ENCODE data around the gene IDH2. TPM values are rescaled to one million over a fixed set of nuclear protein-coding genes. Genes with fewer than 3 reads are reported as not detected.

The IDH2 gene
- total and polyA plus RNA-seq, 2 of the 4 experiments (the other 2 are of a cell fraction): 84.9 to 118 TPM

DNA sequence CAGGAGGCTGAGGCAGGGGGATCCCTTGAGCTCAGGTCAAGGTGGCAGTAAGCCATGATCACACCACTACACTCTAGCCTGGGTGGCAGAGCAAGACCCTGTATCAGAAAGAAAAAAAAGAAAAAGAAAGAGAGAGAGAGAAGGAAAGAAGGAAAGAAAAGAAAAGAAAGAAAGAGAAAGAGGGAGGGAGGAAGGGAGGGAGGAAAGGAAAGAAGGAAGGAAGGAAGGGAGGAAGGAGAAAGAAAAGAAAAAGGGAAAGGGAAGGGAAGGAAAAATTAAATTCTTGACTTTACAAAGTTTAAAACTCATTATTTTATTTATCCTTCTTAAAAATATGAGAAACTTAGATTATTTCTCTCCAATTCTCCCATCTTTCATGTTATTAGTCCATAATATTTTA, 17.1 kb upstream of the IDH2 start:
- no peak overlapping the region for H3K18ac ChIP-seq (ENCODE audit: low read depth, low read length)
- H3K27me3 ChIP-seq (ENCODE audit: control insufficient read depth, insufficient read depth, low read length): peaks cover 8% of the 10 kb centered on the region
- H2BK15ac ChIP-seq (ENCODE audit: low read depth, low read length): no peak overlapping the region
- H3K14ac ChIP-seq (replicated peaks; ENCODE audit: low read depth, low read length): no peak overlapping the region
- no peak overlapping the region for H3K9ac ChIP-seq (ENCODE audit: low read depth, low read length)
- no peaks in the 10 kb centered on the region for H3K79me1 ChIP-seq (ENCODE audit: low read depth in 1 of 2, low read length in 2 of 2)
- peaks cover 6% of the 10 kb centered on the region for H3K9me3 ChIP-seq (ENCODE audit: control insufficient read depth, insufficient read depth, low read length)
- no peak overlapping the region for H3K4ac ChIP-seq (ENCODE audit: low read depth, low read length)
- H3K9me1 ChIP-seq (ENCODE audit: insufficient read depth, low read length): no peaks in the 10 kb centered on the region
- ChIA-PET POLR2A (ENCODE audit: unreplicated experiment) (no interaction called here), CTCF (no interaction called here)
- no peak overlapping the region for H4K5ac ChIP-seq (ENCODE audit: low read depth, low read length)
- in situ Hi-C loops (cut with MboI; ENCODE audit: low sequenced_read_pairs): no loop called here
- H2AFZ ChIP-seq (replicated peaks; ENCODE audit: low read length, poor library complexity): no peak overlapping the region
- no peak overlapping the region for H3K27ac ChIP-seq (ENCODE audit: insufficient read depth, low read length)
- H2BK20ac ChIP-seq (ENCODE audit: low read depth, low read length): no peak overlapping the region
- H2AK5ac ChIP-seq (ENCODE audit: low read depth, low read length): no peak overlapping the region
- H3K4me3 ChIP-seq (ENCODE audit: insufficient read depth, low read depth, low read length): no peak overlapping the region
- H3K56ac ChIP-seq (ENCODE audit: extremely low read depth, insufficient read depth, low read length): no peak overlapping the region
- dilution Hi-C loops (cut with HindIII; ENCODE audit: low sequenced_read_pairs, unreplicated experiment): no loop called here
- no peak overlapping the region for H2AK9ac ChIP-seq (replicated peaks; ENCODE audit: low read depth, low read length, poor library complexity)
- no peaks in the 10 kb centered on the region for H4K20me1 ChIP-seq (ENCODE audit: insufficient read depth, low read length)
- no peak overlapping the region for H2BK5ac ChIP-seq (ENCODE audit: low read depth, low read length, poor library complexity, severe bottlenecking)
- no peak overlapping the region for H2BK120ac ChIP-seq (ENCODE audit: low read depth, low read length)
- DNase-seq (no peak), ATAC-seq (ENCODE audit: low read depth) (no peak)
- no peaks in the 10 kb centered on the region for H3K36me3 ChIP-seq (ENCODE audit: control insufficient read depth, insufficient read depth, low read length)
- H3K4me2 ChIP-seq (ENCODE audit: low read depth, low read length): no peak overlapping the region
- H4K8ac ChIP-seq (ENCODE audit: low read depth in 2 of 2, low read length in 2 of 2): no peak overlapping the region
- intact Hi-C loops (cut with micrococcal nuclease): loop anchor here (5.0 kb wide), 1 partner anchor 33 kb away; no protein-coding TSS in a partner anchor
- TF ChIP-seq SMC3 (IDR thresholded peaks at IDR 0.05; ENCODE audit: low read depth, low read length): no peak
- no peak for TF ChIP-seq FOS (IDR thresholded peaks at IDR 0.05; ENCODE audit: low read depth, low read length)
- TF ChIP-seq, protein P1, sequence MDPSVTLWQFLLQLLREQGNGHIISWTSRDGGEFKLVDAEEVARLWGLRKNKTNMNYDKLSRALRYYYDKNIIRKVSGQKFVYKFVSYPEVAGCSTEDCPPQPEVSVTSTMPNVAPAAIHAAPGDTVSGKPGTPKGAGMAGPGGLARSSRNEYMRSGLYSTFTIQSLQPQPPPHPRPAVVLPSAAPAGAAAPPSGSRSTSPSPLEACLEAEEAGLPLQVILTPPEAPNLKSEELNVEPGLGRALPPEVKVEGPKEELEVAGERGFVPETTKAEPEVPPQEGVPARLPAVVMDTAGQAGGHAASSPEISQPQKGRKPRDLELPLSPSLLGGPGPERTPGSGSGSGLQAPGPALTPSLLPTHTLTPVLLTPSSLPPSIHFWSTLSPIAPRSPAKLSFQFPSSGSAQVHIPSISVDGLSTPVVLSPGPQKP (IDR thresholded peaks at IDR 0.05; ENCODE audit: borderline replicate concordance, low read depth, low read length): no peak
- TF ChIP-seq CHD1 (IDR thresholded peaks at IDR 0.05; ENCODE audit: low read depth, low read length): no peak
- TF ChIP-seq, protein P2, sequence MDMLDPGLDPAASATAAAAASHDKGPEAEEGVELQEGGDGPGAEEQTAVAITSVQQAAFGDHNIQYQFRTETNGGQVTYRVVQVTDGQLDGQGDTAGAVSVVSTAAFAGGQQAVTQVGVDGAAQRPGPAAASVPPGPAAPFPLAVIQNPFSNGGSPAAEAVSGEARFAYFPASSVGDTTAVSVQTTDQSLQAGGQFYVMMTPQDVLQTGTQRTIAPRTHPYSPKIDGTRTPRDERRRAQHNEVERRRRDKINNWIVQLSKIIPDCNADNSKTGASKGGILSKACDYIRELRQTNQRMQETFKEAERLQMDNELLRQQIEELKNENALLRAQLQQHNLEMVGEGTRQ (IDR thresholded peaks at IDR 0.05; ENCODE audit: low read depth, low read length): no peak
- no peak for TF ChIP-seq RAD21 (IDR thresholded peaks at IDR 0.05; ENCODE audit: low read length)
- TF ChIP-seq, protein P3, sequence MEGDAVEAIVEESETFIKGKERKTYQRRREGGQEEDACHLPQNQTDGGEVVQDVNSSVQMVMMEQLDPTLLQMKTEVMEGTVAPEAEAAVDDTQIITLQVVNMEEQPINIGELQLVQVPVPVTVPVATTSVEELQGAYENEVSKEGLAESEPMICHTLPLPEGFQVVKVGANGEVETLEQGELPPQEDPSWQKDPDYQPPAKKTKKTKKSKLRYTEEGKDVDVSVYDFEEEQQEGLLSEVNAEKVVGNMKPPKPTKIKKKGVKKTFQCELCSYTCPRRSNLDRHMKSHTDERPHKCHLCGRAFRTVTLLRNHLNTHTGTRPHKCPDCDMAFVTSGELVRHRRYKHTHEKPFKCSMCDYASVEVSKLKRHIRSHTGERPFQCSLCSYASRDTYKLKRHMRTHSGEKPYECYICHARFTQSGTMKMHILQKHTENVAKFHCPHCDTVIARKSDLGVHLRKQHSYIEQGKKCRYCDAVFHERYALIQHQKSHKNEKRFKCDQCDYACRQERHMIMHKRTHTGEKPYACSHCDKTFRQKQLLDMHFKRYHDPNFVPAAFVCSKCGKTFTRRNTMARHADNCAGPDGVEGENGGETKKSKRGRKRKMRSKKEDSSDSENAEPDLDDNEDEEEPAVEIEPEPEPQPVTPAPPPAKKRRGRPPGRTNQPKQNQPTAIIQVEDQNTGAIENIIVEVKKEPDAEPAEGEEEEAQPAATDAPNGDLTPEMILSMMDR (conservative IDR thresholded peaks at IDR 0.05; ENCODE audit: low read depth, low read length): no peak
- H3K23ac ChIP-seq (ENCODE audit: low read depth, low read length): no peak overlapping the region
- BruUV-seq (replicated peaks): no TSS peak
- H4K91ac ChIP-seq (ENCODE audit: insufficient read depth, low read depth, low read length): no peak overlapping the region
- no peaks in the 10 kb centered on the region for H3K4me1 ChIP-seq (ENCODE audit: control insufficient read depth, insufficient read depth, low read length)
